Breast epithelium (tissue), 4 donors: Measurements from ENCODE around the gene IGSF6. TPM values are rescaled to one million over a fixed set of nuclear protein-coding genes. Genes with fewer than 3 reads are reported as not detected.
A peak's percentile ranks its signal among the peaks of the same experiment; 100 is the strongest.

ENCODE experiments used
- DNase-seq, 2 donors: peaks; one replicate each; pipeline ENCODE4 v3.0.0-alpha.2; 2019; ENCODE audit warnings: low spot score in 2 of 2
- H3K27ac ChIP-seq, 2 donors: fragments of 200-600 bp; sonication (generic) in 1 of 2; one replicate each; pipeline ENCODE4 v1.5.1; 2016 to 2019; ENCODE audit warnings: mild to moderate bottlenecking in 1 of 2
- H3K27me3 ChIP-seq, 2 donors: fragments of 200-600 bp; sonication (generic) in 1 of 2; one replicate each; pipeline versions ENCODE4 v1.5.1 to v1.6.0; 2017 to 2019; ENCODE audit warnings: control low read depth in 1 of 2, mild to moderate bottlenecking in 1 of 2
- H3K36me3 ChIP-seq: fragments of 200-600 bp; one replicate; pipeline ENCODE4 v1.5.1; 2019
- H3K4me1 ChIP-seq, 2 donors: fragments of 200-600 bp; sonication (generic); one replicate each; pipeline ENCODE4 v1.5.1; 2016 to 2019; ENCODE audit warnings: control low read depth in 1 of 2
- H3K4me3 ChIP-seq, 3 donors: fragments of 200-600 bp; sonication (generic); 1 replicate in 2 of 3; 2 replicates in 1 of 3; pipeline ENCODE4 v1.5.1; 2016 to 2019; ENCODE audit warnings: mild to moderate bottlenecking in 3 of 3, moderate library complexity in 2 of 3
- H3K9me3 ChIP-seq, 2 donors: fragments of 200-600 bp; sonication (generic) in 1 of 2; one replicate each; pipeline ENCODE4 v1.5.1; 2016 to 2019; ENCODE audit warnings: control low read depth in 1 of 2
- POLR2A ChIP-seq: fragments of 450-650 bp; IDR thresholded peaks from one replicate; pipeline ENCODE4 v1.6.1; 2016; ENCODE audit warnings: antibody characterized with exemption, mild to moderate bottlenecking, moderate library complexity
- POLR2AphosphoS5 ChIP-seq, 3 donors: sonication (generic); formaldehyde crosslinking; IDR thresholded peaks; one replicate each; pipeline ENCODE4 v1.6.1; 2017; ENCODE audit warnings: antibody characterized with exemption in 3 of 3
- intact Hi-C: fragments of 100-400 bp; cut with DNase I; formaldehyde crosslinking; loops from one replicate; pipeline ENCODE4 v1.15.1; 2023; ENCODE audit warnings: low total_unique reads
- total RNA-seq, 3 donors: library from RNA; depleted of rRNA; stranded (reverse); fragments of >200 nt; gene quantifications; one replicate each; pipeline ENCODE4 v1.1.0, GENCODE V29; 2016
- TF ChIP-seq, protein P1 (sequence below), 3 donors: fragments of 450-650 bp; IDR thresholded peaks; one replicate each; pipeline ENCODE4 v1.5.1; 2016 to 2017; ENCODE audit warnings: antibody characterized with exemption in 3 of 3, mild to moderate bottlenecking in 3 of 3, moderate library complexity in 3 of 3

The IGSF6 gene
- total RNA-seq, 3 donors from 2014 or later, result 0.33 to 13.2 (median 6.7) TPM

DNA sequence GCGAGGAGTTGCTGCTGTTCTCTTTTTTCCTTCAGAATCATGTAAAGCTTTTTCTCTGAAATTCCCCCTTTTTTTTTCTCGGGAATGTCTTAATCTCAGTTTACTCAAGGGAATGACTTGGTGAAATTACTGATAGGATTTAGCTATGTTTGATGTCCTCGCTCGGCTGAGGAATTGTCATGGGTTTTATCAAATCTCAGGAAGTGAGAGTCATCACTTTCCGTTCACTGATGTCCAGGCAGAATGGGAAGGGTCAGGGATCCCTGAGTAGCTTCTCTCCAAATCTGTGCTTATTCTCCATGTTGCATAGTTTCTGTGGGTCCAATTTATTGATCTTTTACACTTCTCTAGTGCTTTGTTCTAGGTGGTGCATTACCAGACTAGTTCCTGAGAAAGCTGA, 6.3 kb downstream of the IGSF6 start:
- no peak overlapping the region for H3K4me3 ChIP-seq
- no peaks in the 10 kb centered on the region for H3K9me3 ChIP-seq
- H3K27ac ChIP-seq, result peak overlapping the region in 1 of 2 donors; percentile 49
- TF ChIP-seq, protein P1, sequence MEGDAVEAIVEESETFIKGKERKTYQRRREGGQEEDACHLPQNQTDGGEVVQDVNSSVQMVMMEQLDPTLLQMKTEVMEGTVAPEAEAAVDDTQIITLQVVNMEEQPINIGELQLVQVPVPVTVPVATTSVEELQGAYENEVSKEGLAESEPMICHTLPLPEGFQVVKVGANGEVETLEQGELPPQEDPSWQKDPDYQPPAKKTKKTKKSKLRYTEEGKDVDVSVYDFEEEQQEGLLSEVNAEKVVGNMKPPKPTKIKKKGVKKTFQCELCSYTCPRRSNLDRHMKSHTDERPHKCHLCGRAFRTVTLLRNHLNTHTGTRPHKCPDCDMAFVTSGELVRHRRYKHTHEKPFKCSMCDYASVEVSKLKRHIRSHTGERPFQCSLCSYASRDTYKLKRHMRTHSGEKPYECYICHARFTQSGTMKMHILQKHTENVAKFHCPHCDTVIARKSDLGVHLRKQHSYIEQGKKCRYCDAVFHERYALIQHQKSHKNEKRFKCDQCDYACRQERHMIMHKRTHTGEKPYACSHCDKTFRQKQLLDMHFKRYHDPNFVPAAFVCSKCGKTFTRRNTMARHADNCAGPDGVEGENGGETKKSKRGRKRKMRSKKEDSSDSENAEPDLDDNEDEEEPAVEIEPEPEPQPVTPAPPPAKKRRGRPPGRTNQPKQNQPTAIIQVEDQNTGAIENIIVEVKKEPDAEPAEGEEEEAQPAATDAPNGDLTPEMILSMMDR (IDR thresholded peaks at IDR 0.05), result no peak
- no peak for TF ChIP-seq POLR2AphosphoS5 (IDR thresholded peaks at IDR 0.05)
- TF ChIP-seq POLR2A, result no peak
- H3K36me3 ChIP-seq, result no peaks in the 10 kb centered on the region
- intact Hi-C loops, result no loop called here
- DNase-seq, result no peak
- no peaks in the 10 kb centered on the region for H3K27me3 ChIP-seq
- no peaks in the 10 kb centered on the region for H3K4me1 ChIP-seq

GRCh38 chr16:21645261-21645721, 7.1 kb downstream of the IGSF6 start:
- no peaks in the 10 kb centered on the region for H3K27me3 ChIP-seq
- no peaks in the 10 kb centered on the region for H3K4me1 ChIP-seq
- H3K27ac ChIP-seq, result peak overlapping the region in 1 of 2 donors; percentile 49
- intact Hi-C loops, result no loop called here
- H3K9me3 ChIP-seq, result no peaks in the 10 kb centered on the region
- TF ChIP-seq POLR2AphosphoS5 (IDR thresholded peaks at IDR 0.05), result no peak
- TF ChIP-seq POLR2A, result no peak
- TF ChIP-seq, protein P1 (IDR thresholded peaks at IDR 0.05), result no peak
- peak overlapping the region; percentile 9 to 32 (median 28) for H3K4me3 ChIP-seq
- no peaks in the 10 kb centered on the region for H3K36me3 ChIP-seq
- no peak for DNase-seq

GRCh38 chr16:21644674-21645073, 7.7 kb downstream of the IGSF6 start:
- H3K27ac ChIP-seq, result peak overlapping the region in 1 of 2 donors; percentile 6
- intact Hi-C loops, result no loop called here
- no peaks in the 10 kb centered on the region for H3K9me3 ChIP-seq
- no peak overlapping the region for H3K4me3 ChIP-seq
- H3K4me1 ChIP-seq, result no peaks in the 10 kb centered on the region
- H3K27me3 ChIP-seq, result no peaks in the 10 kb centered on the region
- no peak for DNase-seq
- no peaks in the 10 kb centered on the region for H3K36me3 ChIP-seq
- no peak for TF ChIP-seq POLR2A
- TF ChIP-seq, protein P1 (IDR thresholded peaks at IDR 0.05), result no peak
- TF ChIP-seq POLR2AphosphoS5 (IDR thresholded peaks at IDR 0.05), result no peak

- intact Hi-C loops, result no loop called here
- Histone ChIP-seq H3K27me3 (no peaks in the 10 kb centered on the region), H3K27ac (no peak overlapping the region), H3K36me3 (no peaks in the 10 kb centered on the region), H3K9me3 (no peaks in the 10 kb centered on the region), H3K4me3 (no peak overlapping the region), H3K4me1 (no peaks in the 10 kb centered on the region)
- no peak for DNase-seq
- TF ChIP-seq POLR2A, result no peak
- no peak for TF ChIP-seq POLR2AphosphoS5 (IDR thresholded peaks at IDR 0.05)
- TF ChIP-seq, protein P1 (IDR thresholded peaks at IDR 0.05), result no peak
These were observed 8.6 kb downstream of the IGSF6 start for GRCh38 chr16:21643785-21644184.

DNA sequence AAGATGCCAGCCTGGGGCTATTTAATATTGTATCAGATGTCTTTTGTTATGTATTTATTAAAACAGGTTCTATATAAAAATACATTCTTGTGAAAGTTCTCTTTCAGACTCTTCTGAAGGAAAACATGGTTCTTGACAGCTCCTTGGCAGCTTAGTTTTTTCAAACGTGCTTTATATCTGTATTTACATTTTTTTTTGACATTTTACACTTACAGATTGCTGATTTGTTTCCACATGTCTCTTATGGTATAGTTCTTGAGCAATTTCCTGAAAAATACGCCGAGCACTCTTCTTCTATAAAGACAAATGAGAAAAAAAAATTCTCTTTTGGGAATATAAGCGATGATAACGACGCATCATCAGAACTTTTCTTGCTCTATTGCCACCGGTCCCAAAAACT, 9.5 kb downstream of the IGSF6 start:
- intact Hi-C loops, result no loop called here
- DNase-seq, result no peak
- H3K27me3 ChIP-seq, result no peaks in the 10 kb centered on the region
- no peaks in the 10 kb centered on the region for H3K36me3 ChIP-seq
- H3K4me3 ChIP-seq, result no peak overlapping the region
- no peaks in the 10 kb centered on the region for H3K9me3 ChIP-seq
- no peak overlapping the region for H3K27ac ChIP-seq
- no peaks in the 10 kb centered on the region for H3K4me1 ChIP-seq
- TF ChIP-seq POLR2AphosphoS5 (IDR thresholded peaks at IDR 0.05) (no peak), POLR2A (no peak)
- TF ChIP-seq, protein P1 (IDR thresholded peaks at IDR 0.05), result no peak
